WTC11 (cell line): ENCODE measurements around the gene C17orf107. TPM values are rescaled to one million over a fixed set of nuclear protein-coding genes. Genes with fewer than 3 reads are reported as not detected.
A peak's percentile ranks its signal among the peaks of the same experiment; 100 is the strongest.

Experiments used
- ATF1 ChIP-seq: sonication (generic); formaldehyde crosslinking; IDR thresholded peaks from 2 replicates; pipeline ENCODE4 v1.8.1; 2023; ENCODE audit warnings: mild to moderate bottlenecking, moderate library complexity, missing genetic modification reagents
- ATF6 ChIP-seq: sonication (generic); formaldehyde crosslinking; IDR thresholded peaks from 2 replicates; pipeline ENCODE4 v1.8.1; 2023; ENCODE audit warnings: mild to moderate bottlenecking, missing genetic modification reagents
- CREM ChIP-seq: sonication (generic); formaldehyde crosslinking; IDR thresholded peaks from 2 replicates; pipeline ENCODE4 v1.8.1; 2022; ENCODE audit warnings: mild to moderate bottlenecking, missing genetic modification reagents, moderate library complexity
- E2F1 ChIP-seq: sonication (generic); formaldehyde crosslinking; IDR thresholded peaks from 2 replicates; pipeline ENCODE4 v1.8.0; 2022; ENCODE audit warnings: mild to moderate bottlenecking, missing genetic modification reagents
- ELF4 ChIP-seq: sonication (generic); formaldehyde crosslinking; IDR thresholded peaks from 2 replicates; pipeline ENCODE4 v1.8.1; 2022; ENCODE audit warnings: low read depth, mild to moderate bottlenecking, moderate library complexity, missing genetic modification reagents
- FOXK1 ChIP-seq: sonication (generic); formaldehyde crosslinking; IDR thresholded peaks from 2 replicates; pipeline ENCODE4 v1.8.0; 2022; ENCODE audit warnings: mild to moderate bottlenecking, moderate library complexity, missing genetic modification reagents
- FOXP1 ChIP-seq: sonication (generic); formaldehyde crosslinking; IDR thresholded peaks from 2 replicates; pipeline ENCODE4 v1.8.0; 2022; ENCODE audit warnings: missing genetic modification reagents, mild to moderate bottlenecking, moderate library complexity, borderline replicate concordance
- HMGA2 ChIP-seq: fragments of 250-450 bp; sonication (Bioruptor Pico); IDR thresholded peaks from 2 replicates; pipeline ENCODE4 v1.4.0; 2021; ENCODE audit warnings: mild to moderate bottlenecking, moderate library complexity
- IRF1 ChIP-seq: sonication (generic); formaldehyde crosslinking; IDR thresholded peaks from 2 replicates; pipeline ENCODE4 v1.8.0; 2023; ENCODE audit warnings: missing genetic modification reagents
- KAT7 ChIP-seq: sonication (generic); formaldehyde crosslinking; IDR thresholded peaks from 2 replicates; pipeline ENCODE4 v1.8.1; 2023; ENCODE audit warnings: missing genetic modification reagents, mild to moderate bottlenecking, borderline replicate concordance
- MLX ChIP-seq: sonication (generic); formaldehyde crosslinking; IDR thresholded peaks from 2 replicates; pipeline ENCODE4 v1.8.1; 2023; ENCODE audit warnings: mild to moderate bottlenecking, missing genetic modification reagents, moderate library complexity
- PREB ChIP-seq: sonication (generic); formaldehyde crosslinking; IDR thresholded peaks from 2 replicates; pipeline ENCODE4 v1.8.1; 2022; ENCODE audit warnings: mild to moderate bottlenecking, missing genetic modification reagents, moderate library complexity, borderline replicate concordance
- SMAD4 ChIP-seq: sonication (generic); formaldehyde crosslinking; IDR thresholded peaks from 2 replicates; pipeline ENCODE4 v1.8.0; 2022; ENCODE audit warnings: mild to moderate bottlenecking, missing genetic modification reagents
- STAT6 ChIP-seq: sonication (generic); formaldehyde crosslinking; conservative IDR thresholded peaks from 2 replicates; pipeline ENCODE4 v1.8.1; 2023; ENCODE audit warnings: mild to moderate bottlenecking, low read depth, missing genetic modification reagents, moderate library complexity
- TCF7 ChIP-seq: sonication (generic); formaldehyde crosslinking; IDR thresholded peaks from 2 replicates; pipeline ENCODE4 v1.8.0; 2022; ENCODE audit warnings: mild to moderate bottlenecking, low read depth, missing genetic modification reagents, moderate library complexity
- USF1 ChIP-seq: sonication (generic); formaldehyde crosslinking; IDR thresholded peaks from 2 replicates; pipeline ENCODE4 v1.8.0; 2022; ENCODE audit warnings: mild to moderate bottlenecking, missing genetic modification reagents
- ZNF138 ChIP-seq: sonication (generic); formaldehyde crosslinking; conservative IDR thresholded peaks from 2 replicates; pipeline ENCODE4 v1.8.1; 2022; ENCODE audit warnings: mild to moderate bottlenecking, moderate library complexity, missing genetic modification reagents
- ZNF232 ChIP-seq: sonication (generic); formaldehyde crosslinking; IDR thresholded peaks from 2 replicates; pipeline ENCODE4 v1.8.0; 2022; ENCODE audit warnings: mild to moderate bottlenecking, missing genetic modification reagents
- ZNF317 ChIP-seq: sonication (generic); formaldehyde crosslinking; IDR thresholded peaks from 2 replicates; pipeline ENCODE4 v1.8.1; 2023; ENCODE audit warnings: low read depth, mild to moderate bottlenecking, moderate library complexity, missing genetic modification reagents, borderline replicate concordance
- ZNF396 ChIP-seq: fragments of 250-450 bp; sonication (Bioruptor Pico); IDR thresholded peaks from 2 replicates; pipeline ENCODE4 v1.8.0; 2021; ENCODE audit warnings: mild to moderate bottlenecking, moderate library complexity, borderline replicate concordance
- ZNF425 ChIP-seq: fragments of 250-450 bp; sonication (Bioruptor Pico); conservative IDR thresholded peaks from 2 replicates; pipeline ENCODE4 v1.9.0; 2021; ENCODE audit warnings: mild to moderate bottlenecking
- total RNA-seq: library from RNA; stranded (reverse); gene quantifications from 3 replicates; pipeline ENCODE4 v1.2.3, GENCODE V29; 2021

The C17orf107 gene
- total RNA-seq, 1 experiment from 2014 or later = 8.7 TPM

GRCh38 chr17:4949321-4950074, 50.2 kb downstream of the C17orf107 start (continued):
- 0 out of 2 replicates have a peak, but pooled peaks have one; percentile 30 for TF ChIP-seq TCF7 (CRISPR knock-in tag)
- TF ChIP-seq ELF4 (CRISPR knock-in tag) = no peak
- no peak for TF ChIP-seq FOXP1 (CRISPR knock-in tag)
- peak; percentile 56; the same call in 1 of the 2 replicates for TF ChIP-seq USF1 (CRISPR knock-in tag)
- TF ChIP-seq ATF6 (CRISPR knock-in tag) = no peak
- TF ChIP-seq ZNF396 (CRISPR knock-in tag) = no peak
- TF ChIP-seq ZNF138 (CRISPR knock-in tag) = no peak
- TF ChIP-seq ATF1 (CRISPR knock-in tag) = no peak
- TF ChIP-seq ZNF317 = no peak
- TF ChIP-seq STAT6 = no peak
- 0 out of 2 replicates have a peak, but pooled peaks have one; percentile 55 for TF ChIP-seq KAT7 (CRISPR knock-in tag)
- TF ChIP-seq E2F1 (CRISPR knock-in tag) = no peak
- TF ChIP-seq ZNF425 (CRISPR knock-in tag) = no peak
- no peak for TF ChIP-seq PREB (CRISPR knock-in tag)
- no peak for TF ChIP-seq ZNF232 (CRISPR knock-in tag)
- no peak for TF ChIP-seq CREM (CRISPR knock-in tag)
- 0 out of 2 replicates have a peak, but pooled peaks have one; percentile 21 for TF ChIP-seq FOXK1 (CRISPR knock-in tag)
- TF ChIP-seq SMAD4 (CRISPR knock-in tag) = no peak
- 0 out of 2 replicates have a peak, but pooled peaks have one; percentile 27 for TF ChIP-seq IRF1 (CRISPR knock-in tag)
- no peak for TF ChIP-seq MLX (CRISPR knock-in tag)
- no peak for TF ChIP-seq HMGA2 (CRISPR knock-in tag)
